Mesenchymal stem cell (in vitro differentiated cells and primary cell): ENCODE results near the gene ABLIM2.

Experiments
- DNase-seq: peaks from one replicate; pipeline ENCODE4 v3.0.0-alpha.2; 2013
- H2AFZ ChIP-seq: one replicate; pipeline ENCODE4 v1.6.1; 2013; ENCODE audit warnings: low read depth, mild to moderate bottlenecking, control low read depth, inconsistent platforms, low read length, moderate library complexity
- H2AK5ac ChIP-seq: 2 replicates; pipeline ENCODE4 v1.6.1; 2013; ENCODE audit warnings: low read length, moderate library complexity, mild to moderate bottlenecking, inconsistent platforms; ENCODE audit not compliant: severe bottlenecking
- H2BK120ac ChIP-seq: one replicate; pipeline ENCODE4 v1.6.1; 2013; ENCODE audit warnings: low read depth, mild to moderate bottlenecking, inconsistent platforms, low read length, moderate library complexity
- H2BK12ac ChIP-seq, 2 experiments: one replicate each; pipeline ENCODE4 v1.6.1; 2013; ENCODE audit warnings: inconsistent platforms in 2 of 2, low read length in 2 of 2, mild to moderate bottlenecking in 2 of 2, moderate library complexity in 2 of 2, control low read depth in 1 of 2
- H2BK15ac ChIP-seq: one replicate; pipeline ENCODE4 v1.6.1; 2013; ENCODE audit warnings: mild to moderate bottlenecking, low read depth, inconsistent platforms; ENCODE audit not compliant: poor library complexity, severe bottlenecking
- H2BK5ac ChIP-seq: 2 replicates; pipeline ENCODE4 v1.6.1; 2013; ENCODE audit warnings: low read depth, mild to moderate bottlenecking, low read length, control low read depth, inconsistent platforms; ENCODE audit not compliant: poor library complexity, severe bottlenecking
- H3K14ac ChIP-seq, 2 experiments: one replicate each; pipeline ENCODE4 v1.6.1; 2013; ENCODE audit warnings: inconsistent platforms in 2 of 2, low read length in 2 of 2, control low read depth in 1 of 2, mild to moderate bottlenecking in 1 of 2, moderate library complexity in 1 of 2
- H3K18ac ChIP-seq, 2 experiments: one replicate each; pipeline ENCODE4 v1.6.1; 2013; ENCODE audit warnings: inconsistent platforms in 2 of 2, low read length in 2 of 2, control low read depth in 1 of 2, low read depth in 1 of 2, mild to moderate bottlenecking in 1 of 2
- H3K23ac ChIP-seq, 2 experiments: one replicate each; pipeline ENCODE4 v1.6.1; 2013; ENCODE audit warnings: inconsistent platforms in 2 of 2, low read length in 2 of 2, mild to moderate bottlenecking in 2 of 2, moderate library complexity in 2 of 2, control low read depth in 1 of 2
- H3K27ac ChIP-seq: 2 replicates; pipeline ENCODE4 v1.5.1; 2013; ENCODE audit warnings: mild to moderate bottlenecking, moderate library complexity, low read length, control low read depth, inconsistent platforms; ENCODE audit not compliant: poor library complexity, severe bottlenecking
- H3K27me3 ChIP-seq, 2 experiments: 2 replicates each; pipeline versions ENCODE4 v1.6.1 to v1.7.0; 2013; ENCODE audit warnings: low read length in 2 of 2, mild to moderate bottlenecking in 2 of 2, moderate library complexity in 2 of 2, control low read depth in 1 of 2, inconsistent platforms in 1 of 2; ENCODE audit not compliant: control insufficient read depth in 1 of 2, insufficient read depth in 1 of 2
- H3K36me3 ChIP-seq, 2 experiments: 2 replicates each; pipeline versions ENCODE4 v1.6.1 to v1.7.0; 2013; ENCODE audit warnings: low read length in 2 of 2, control low read depth in 1 of 2, inconsistent platforms in 1 of 2, low read depth in 1 of 2, mild to moderate bottlenecking in 1 of 2; ENCODE audit not compliant: insufficient read depth in 2 of 2, control insufficient read depth in 1 of 2
- H3K4ac ChIP-seq, 2 experiments: one replicate each; pipeline ENCODE4 v1.6.1; 2013; ENCODE audit warnings: inconsistent platforms in 2 of 2, low read length in 2 of 2, mild to moderate bottlenecking in 2 of 2, moderate library complexity in 2 of 2, control low read depth in 1 of 2, low read depth in 1 of 2
- H3K4me1 ChIP-seq: 2 replicates; pipeline ENCODE4 v1.6.1; 2013; ENCODE audit warnings: low read depth, low read length, control low read depth; ENCODE audit not compliant: control insufficient read depth, insufficient read depth
- H3K4me2 ChIP-seq: 2 replicates; pipeline ENCODE4 v1.6.1; 2013; ENCODE audit warnings: low read length, mild to moderate bottlenecking, inconsistent platforms; ENCODE audit not compliant: poor library complexity, severe bottlenecking
- H3K4me3 ChIP-seq, 2 experiments: 2 replicates each; pipeline versions ENCODE4 v1.5.1 to v1.7.0; 2013; ENCODE audit warnings: low read length in 2 of 2, mild to moderate bottlenecking in 2 of 2, control low read depth in 1 of 2, low read depth in 1 of 2; ENCODE audit not compliant: insufficient read depth in 1 of 2
- H3K79me1 ChIP-seq: replicated peaks from 2 replicates; pipeline ENCODE4 v1.6.1; 2013; ENCODE audit warnings: mild to moderate bottlenecking, control low read depth, low read length, inconsistent platforms; ENCODE audit not compliant: poor library complexity, severe bottlenecking
- H3K9ac ChIP-seq: 2 replicates; pipeline ENCODE4 v1.7.0; 2013; ENCODE audit warnings: mild to moderate bottlenecking, low read length, moderate library complexity
- H3K9me3 ChIP-seq: 2 replicates; pipeline ENCODE4 v1.7.0; 2013; ENCODE audit warnings: mild to moderate bottlenecking, low read length; ENCODE audit not compliant: control insufficient read depth
- H4K8ac ChIP-seq: one replicate; pipeline ENCODE4 v1.6.1; 2013; ENCODE audit warnings: inconsistent platforms, mild to moderate bottlenecking, low read length, moderate library complexity
- H4K91ac ChIP-seq: one replicate; pipeline ENCODE4 v1.6.1; 2013; ENCODE audit warnings: mild to moderate bottlenecking, low read length, inconsistent platforms
- WGBS: methylation state at CpG from one replicate; pipeline ENCODE4 v1.1.7; 2013; ENCODE audit warnings: mixed read lengths; 5-methylcytosine and 5-hydroxymethylcytosine counted together

Gene ABLIM2

GRCh38 chr4:8102831-8103230 is 55.8 kb downstream of the ABLIM2 start:
- Histone ChIP-seq H2BK120ac (no peak overlapping the region), H3K79me1 (no peaks in the 10 kb centered on the region), H3K4me2 (no peak overlapping the region), H4K91ac (no peak overlapping the region), H2AK5ac (no peak overlapping the region), H2BK15ac (no peak overlapping the region), H3K9me3 (peaks cover 3% of the 10 kb centered on the region), H3K36me3 (no peaks in the 10 kb centered on the region), H2AFZ (no peak overlapping the region), H2BK5ac (no peak overlapping the region), H3K4ac (no peak overlapping the region), H3K27ac (no peak overlapping the region), H3K4me3 (no peak overlapping the region), H3K9ac (no peak overlapping the region), H3K23ac (no peak overlapping the region), H2BK12ac (no peak overlapping the region), H4K8ac (no peak overlapping the region), H3K14ac (no peak overlapping the region), H3K27me3 (peaks cover 77 to 85% of the 10 kb centered on the region in 2 experiments), H3K4me1 (peaks cover 5% of the 10 kb centered on the region), H3K18ac (no peak overlapping the region)
- 91% methylated on average over 10 of the region's 11 CpGs for WGBS
- no peak for DNase-seq

- H3K18ac ChIP-seq: no peak overlapping the region
- H3K4me2 ChIP-seq: no peak overlapping the region
- no peak overlapping the region for H4K8ac ChIP-seq
- DNase-seq: no peak
- no peak overlapping the region for H3K23ac ChIP-seq
- no peak overlapping the region for H2AFZ ChIP-seq
- no peaks in the 10 kb centered on the region for H3K9me3 ChIP-seq
- H2BK12ac ChIP-seq: no peak overlapping the region
- H3K79me1 ChIP-seq: no peaks in the 10 kb centered on the region
- peaks cover 5% of the 10 kb centered on the region for H3K4me1 ChIP-seq
- no peak overlapping the region for H2BK15ac ChIP-seq
- 64% methylated on average over 3 of the region's 3 CpGs for WGBS
- no peak overlapping the region for H3K4ac ChIP-seq
- no peak overlapping the region for H2BK120ac ChIP-seq
- no peak overlapping the region for H2AK5ac ChIP-seq
- no peak overlapping the region for H2BK5ac ChIP-seq
- no peak overlapping the region for H4K91ac ChIP-seq
- H3K14ac ChIP-seq: no peak overlapping the region
- H3K27me3 ChIP-seq: peaks cover 68 to 81% of the 10 kb centered on the region in 2 experiments
- H3K4me3 ChIP-seq: no peak overlapping the region
- H3K9ac ChIP-seq: no peak overlapping the region
- H3K36me3 ChIP-seq: no peaks in the 10 kb centered on the region
- H3K27ac ChIP-seq: no peak overlapping the region
These were observed 56.6 kb downstream of the ABLIM2 start for GRCh38 chr4:8102076-8102355.

- no peak for DNase-seq
- no peak overlapping the region for H3K23ac ChIP-seq
- H3K9ac ChIP-seq: peak overlapping the region; percentile 32
- no peak overlapping the region for H2AFZ ChIP-seq
- no peak overlapping the region for H2BK120ac ChIP-seq
- no peaks in the 10 kb centered on the region for H3K36me3 ChIP-seq
- H3K18ac ChIP-seq: no peak overlapping the region
- H3K4me2 ChIP-seq: no peak overlapping the region
- H3K79me1 ChIP-seq: no peaks in the 10 kb centered on the region
- no peak overlapping the region for H3K27ac ChIP-seq
- H2AK5ac ChIP-seq: no peak overlapping the region
- peaks cover under 1% of the 10 kb centered on the region for H3K9me3 ChIP-seq
- H2BK5ac ChIP-seq: no peak overlapping the region
- WGBS: 79% methylated on average over 23 of the region's 23 CpGs
- H3K4ac ChIP-seq: no peak overlapping the region
- H2BK12ac ChIP-seq: no peak overlapping the region
- no peak overlapping the region for H4K8ac ChIP-seq
- no peak overlapping the region for H4K91ac ChIP-seq
- H2BK15ac ChIP-seq: no peak overlapping the region
- H3K27me3 ChIP-seq: peaks cover 63 to 76% of the 10 kb centered on the region in 2 experiments
- no peak overlapping the region for H3K4me3 ChIP-seq
- peaks cover 5% of the 10 kb centered on the region for H3K4me1 ChIP-seq
- H3K14ac ChIP-seq: no peak overlapping the region
These were observed 57.2 kb downstream of the ABLIM2 start for GRCh38 chr4:8101213-8102075.

- Histone ChIP-seq H3K4ac (no peak overlapping the region), H3K4me3 (no peak overlapping the region), H3K4me1 (peaks cover 5% of the 10 kb centered on the region), H2BK120ac (no peak overlapping the region), H2BK12ac (no peak overlapping the region), H3K4me2 (no peak overlapping the region), H3K9me3 (peaks cover 12% of the 10 kb centered on the region), H3K27me3 (peaks cover 52 to 69% of the 10 kb centered on the region in 2 experiments), H3K36me3 (no peaks in the 10 kb centered on the region), H4K91ac (no peak overlapping the region), H3K79me1 (no peaks in the 10 kb centered on the region), H4K8ac (no peak overlapping the region), H2AK5ac (no peak overlapping the region), H2BK15ac (no peak overlapping the region), H3K18ac (no peak overlapping the region), H3K14ac (no peak overlapping the region), H3K23ac (no peak overlapping the region), H2AFZ (no peak overlapping the region), H3K27ac (no peak overlapping the region), H2BK5ac (no peak overlapping the region), H3K9ac (no peak overlapping the region)
- WGBS: 74% methylated on average over 4 of the region's 4 CpGs
- DNase-seq: no peak
These were observed 58.6 kb downstream of the ABLIM2 start for GRCh38 chr4:8099981-8100464.
